WI38 (cell line): ENCODE measurements around the gene ZMIZ1.

Source experiments
- H3K4me3 ChIP-seq: 2 replicates; pipeline ENCODE4 v1.5.1; 2011; ENCODE audit warnings: low read depth, mild to moderate bottlenecking, control low read depth, low read length
- CTCF ChIP-seq: IDR thresholded peaks from 2 replicates; pipeline ENCODE4 v1.5.1; 2012; ENCODE audit warnings: low read depth, mild to moderate bottlenecking, control low read depth, low read length

ZMIZ1 gene

GRCh38 chr10:79208251-79208983 lies 139.7 kb downstream of the ZMIZ1 start:
- no peak overlapping the region for H3K4me3 ChIP-seq
- no peak for TF ChIP-seq CTCF

GRCh38 chr10:79209340-79209739 lies 140.6 kb downstream of the ZMIZ1 start:
- TF ChIP-seq CTCF, result no peak
- no peak overlapping the region for H3K4me3 ChIP-seq

- TF ChIP-seq CTCF, result no peak
- H3K4me3 ChIP-seq, result no peak overlapping the region
These were observed 141.1 kb downstream of the ZMIZ1 start for GRCh38 chr10:79209831-79210230.

- TF ChIP-seq CTCF, result no peak
- no peak overlapping the region for H3K4me3 ChIP-seq
These were observed 141.9 kb downstream of the ZMIZ1 start for GRCh38 chr10:79210672-79211071.

- H3K4me3 ChIP-seq, result no peak overlapping the region
- TF ChIP-seq CTCF, result no peak
These were observed 142.8 kb downstream of the ZMIZ1 start for GRCh38 chr10:79211616-79212015.

- H3K4me3 ChIP-seq, result no peak overlapping the region
- TF ChIP-seq CTCF, result no peak
These were observed 146.8 kb downstream of the ZMIZ1 start for GRCh38 chr10:79215531-79215930.

- no peak overlapping the region for H3K4me3 ChIP-seq
- TF ChIP-seq CTCF, result no peak
These were observed 150.7 kb downstream of the ZMIZ1 start for GRCh38 chr10:79219322-79219957.
